ENCODE data around the gene PRKCA. TPM values are rescaled to one million over a fixed set of nuclear protein-coding genes. Genes with fewer than 3 reads are reported as not detected.
A peak's percentile ranks its signal among the peaks of the same experiment; 100 is the strongest.
"Not testable (repeated sequence)": the region's sequence is repeated elsewhere in the genome, so short reads cannot be mapped to it uniquely, and the experiment has no call there.

PRKCA gene
- total RNA-seq, 6 experiments from 2014 or later = 81.2 to 106 (median 92.9) TPM

DNA sequence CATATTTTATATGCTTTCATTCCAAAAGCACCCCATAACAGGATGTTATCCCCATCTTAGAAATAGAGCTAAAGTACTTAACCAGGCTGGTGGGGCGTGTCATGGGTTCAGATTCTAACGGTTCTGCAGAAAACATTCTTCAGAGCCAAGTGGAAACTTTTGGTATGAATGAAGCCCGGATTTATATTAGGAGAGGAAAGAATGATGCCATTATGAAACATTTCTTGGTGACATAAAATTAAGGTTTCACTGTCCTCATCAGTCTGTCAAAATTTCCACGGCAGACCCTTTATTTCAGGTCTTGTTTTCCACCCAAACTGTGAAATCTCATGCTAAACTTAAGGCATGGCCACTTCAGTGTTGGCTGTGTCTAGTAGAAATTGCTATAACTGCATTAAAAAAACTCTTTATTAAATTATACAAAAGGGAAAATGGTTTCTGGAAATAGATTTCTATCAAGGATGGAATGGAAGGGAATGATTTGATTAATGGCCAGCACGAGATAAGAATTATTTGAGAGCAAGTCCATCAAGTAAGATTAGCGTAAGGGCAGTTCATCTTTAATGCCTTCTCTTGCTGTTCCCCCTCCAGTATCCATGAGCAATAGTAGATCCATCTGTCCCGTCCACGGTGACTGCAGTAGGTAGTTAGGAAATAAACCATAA lies 11.7 kb downstream of the PRKCA start:
- peaks cover 47% of the 10 kb centered on the region for H3K36me3 Mint-ChIP-seq (ENCODE audit: low read depth)

GRCh38 chr17:66317629-66318028 lies 15.2 kb downstream of the PRKCA start:
- Mint-ChIP-seq H3K27ac (peak overlapping the region; percentile 80), H3K9me3 (peaks cover 11% of the 10 kb centered on the region), H3K36me3 (ENCODE audit: low read depth) (peaks cover 41% of the 10 kb centered on the region), H3K27me3 (ENCODE audit: insufficient read depth) (no peaks in the 10 kb centered on the region; the same call in 1 of the 2 replicates), H3K4me3 (peak overlapping the region; percentile 52), H3K4me1 (ENCODE audit: low read depth) (peaks cover 58% of the 10 kb centered on the region)
- no peak for DNase-seq
- TF ChIP-seq, protein P1, sequence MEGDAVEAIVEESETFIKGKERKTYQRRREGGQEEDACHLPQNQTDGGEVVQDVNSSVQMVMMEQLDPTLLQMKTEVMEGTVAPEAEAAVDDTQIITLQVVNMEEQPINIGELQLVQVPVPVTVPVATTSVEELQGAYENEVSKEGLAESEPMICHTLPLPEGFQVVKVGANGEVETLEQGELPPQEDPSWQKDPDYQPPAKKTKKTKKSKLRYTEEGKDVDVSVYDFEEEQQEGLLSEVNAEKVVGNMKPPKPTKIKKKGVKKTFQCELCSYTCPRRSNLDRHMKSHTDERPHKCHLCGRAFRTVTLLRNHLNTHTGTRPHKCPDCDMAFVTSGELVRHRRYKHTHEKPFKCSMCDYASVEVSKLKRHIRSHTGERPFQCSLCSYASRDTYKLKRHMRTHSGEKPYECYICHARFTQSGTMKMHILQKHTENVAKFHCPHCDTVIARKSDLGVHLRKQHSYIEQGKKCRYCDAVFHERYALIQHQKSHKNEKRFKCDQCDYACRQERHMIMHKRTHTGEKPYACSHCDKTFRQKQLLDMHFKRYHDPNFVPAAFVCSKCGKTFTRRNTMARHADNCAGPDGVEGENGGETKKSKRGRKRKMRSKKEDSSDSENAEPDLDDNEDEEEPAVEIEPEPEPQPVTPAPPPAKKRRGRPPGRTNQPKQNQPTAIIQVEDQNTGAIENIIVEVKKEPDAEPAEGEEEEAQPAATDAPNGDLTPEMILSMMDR (IDR thresholded peaks at IDR 0.05) = no peak

More for the DNA sequence above, 11.7 kb downstream of the PRKCA start:
- Mint-ChIP-seq H3K9me3 (no peaks in the 10 kb centered on the region), H3K4me3 (no peak overlapping the region), H3K27ac (no peak overlapping the region), H3K4me1 (ENCODE audit: low read depth) (peaks cover 74% of the 10 kb centered on the region), H3K27me3 (ENCODE audit: insufficient read depth) (no peaks in the 10 kb centered on the region)
- no peak for DNase-seq
- TF ChIP-seq, protein P1 (IDR thresholded peaks at IDR 0.05) = no peak

- H3K4me3 Mint-ChIP-seq = no peak overlapping the region
- peaks cover 51% of the 10 kb centered on the region for H3K36me3 Mint-ChIP-seq (ENCODE audit: low read depth)
- H3K27me3 Mint-ChIP-seq (ENCODE audit: insufficient read depth) = no peaks in the 10 kb centered on the region; the same call in 1 of the 2 replicates
- no peak overlapping the region for H3K27ac Mint-ChIP-seq
- TF ChIP-seq, protein P1 (IDR thresholded peaks at IDR 0.05) = no peak
- DNase-seq = no peak
- H3K4me1 Mint-ChIP-seq (ENCODE audit: low read depth) = peaks cover 58% of the 10 kb centered on the region
- H3K9me3 Mint-ChIP-seq = peaks cover 11% of the 10 kb centered on the region
Measured at GRCh38 chr17:66319226-66319625, 16.8 kb downstream of the PRKCA start.

DNA sequence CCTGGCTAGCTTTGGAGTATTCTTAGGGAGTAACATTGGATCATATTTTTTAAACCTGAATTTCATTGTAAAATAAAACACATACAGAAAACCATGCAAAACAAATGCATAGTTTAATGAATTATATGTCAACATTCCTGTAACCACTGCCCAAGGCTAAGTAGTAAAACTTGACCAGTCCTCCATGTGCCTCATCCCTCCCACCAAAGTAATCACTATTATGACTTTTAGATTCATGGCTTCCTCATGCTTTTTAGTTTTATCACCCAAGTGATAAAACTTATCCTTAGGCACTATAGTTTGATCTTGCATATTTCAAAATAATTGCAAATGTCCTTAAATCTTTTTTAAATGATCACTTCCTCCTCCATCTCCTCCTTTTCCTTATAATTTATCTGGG lies 20.4 kb downstream of the PRKCA start:
- TF ChIP-seq, protein P1 (IDR thresholded peaks at IDR 0.05) = no peak
- peaks cover 62% of the 10 kb centered on the region for H3K4me1 Mint-ChIP-seq (ENCODE audit: low read depth)
- peaks cover 11% of the 10 kb centered on the region for H3K9me3 Mint-ChIP-seq
- DNase-seq = peak; percentile 48
- H3K27me3 Mint-ChIP-seq (ENCODE audit: insufficient read depth) = no peaks in the 10 kb centered on the region; the same call in 1 of the 2 replicates
- H3K27ac Mint-ChIP-seq = no peak overlapping the region
- peaks cover 48% of the 10 kb centered on the region for H3K36me3 Mint-ChIP-seq (ENCODE audit: low read depth)
- no peak overlapping the region for H3K4me3 Mint-ChIP-seq

DNA sequence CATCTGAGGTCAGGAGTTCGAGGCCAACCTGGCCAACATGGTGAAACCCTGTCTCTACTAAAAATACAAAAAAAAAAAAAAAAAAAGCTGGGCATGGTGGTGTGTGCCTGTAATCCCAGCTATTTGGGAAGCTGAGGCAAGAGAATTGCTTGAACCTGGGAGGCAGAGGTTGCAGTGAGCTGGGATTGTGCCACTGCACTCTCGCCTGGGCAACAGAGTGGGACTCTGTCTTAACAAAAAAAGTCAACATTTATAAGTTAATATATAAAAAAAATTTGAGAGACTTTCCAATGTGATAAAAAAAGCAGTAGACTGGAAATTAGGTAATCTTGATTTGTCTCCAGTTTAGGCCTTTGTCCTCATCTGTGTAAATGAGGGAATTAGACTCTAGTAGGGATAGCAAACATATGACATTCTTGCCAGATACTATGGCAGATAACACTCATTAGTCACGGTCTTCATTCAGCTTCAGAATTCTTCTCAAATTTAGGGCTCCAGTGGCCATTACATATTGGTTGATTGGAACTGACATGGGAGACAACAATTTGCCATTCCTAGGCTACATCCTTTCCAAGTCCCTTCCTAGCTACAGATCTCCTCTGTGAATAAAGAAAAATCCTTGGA lies 22.1 kb downstream of the PRKCA start:
- peaks cover 11% of the 10 kb centered on the region for H3K9me3 Mint-ChIP-seq
- DNase-seq = peak; percentile 26
- H3K4me3 Mint-ChIP-seq; H3K27me3 Mint-ChIP-seq (ENCODE audit: insufficient read depth): not testable (repeated sequence)
- H3K36me3 Mint-ChIP-seq (ENCODE audit: low read depth) = peaks cover 54% of the 10 kb centered on the region
- H3K4me1 Mint-ChIP-seq (ENCODE audit: low read depth) = peaks cover 62% of the 10 kb centered on the region
- H3K27ac Mint-ChIP-seq = peak overlapping the region; percentile 40

DNA sequence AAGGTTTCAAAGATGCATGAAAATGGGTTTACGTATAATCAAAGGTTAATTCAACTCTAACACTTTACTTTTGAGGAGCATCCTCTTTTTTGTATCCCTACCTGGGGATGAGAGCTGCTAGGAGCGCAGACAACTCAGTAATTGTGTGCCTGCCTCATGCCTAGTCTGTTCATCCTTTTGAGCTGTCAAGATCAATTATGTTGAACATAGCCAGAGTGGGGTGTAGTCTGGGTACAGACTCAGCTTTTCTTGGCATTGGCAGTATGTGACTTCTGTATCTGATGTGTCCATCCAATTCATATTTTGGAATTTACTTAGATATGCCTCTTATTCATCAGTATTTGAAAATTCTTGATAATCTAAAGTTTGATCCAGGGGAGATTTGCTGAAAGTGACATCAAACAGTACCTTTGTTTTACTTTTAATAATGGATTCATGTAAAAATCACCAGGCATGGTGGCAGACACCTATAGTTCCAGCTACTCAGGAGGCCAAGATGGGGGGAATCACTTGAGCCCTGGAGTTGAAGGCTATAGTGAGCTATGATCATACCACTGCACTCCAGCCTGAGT lies 24.1 kb downstream of the PRKCA start:
- H3K4me3 Mint-ChIP-seq = no peak overlapping the region
- TF ChIP-seq, protein P1 (IDR thresholded peaks at IDR 0.05) = no peak
- peaks cover 68% of the 10 kb centered on the region for H3K4me1 Mint-ChIP-seq (ENCODE audit: low read depth)
- H3K27ac Mint-ChIP-seq = no peak overlapping the region
- H3K27me3 Mint-ChIP-seq (ENCODE audit: insufficient read depth) = peaks cover 2% of the 10 kb centered on the region; the same call in 1 of the 2 replicates
- H3K36me3 Mint-ChIP-seq (ENCODE audit: low read depth) = peaks cover 45% of the 10 kb centered on the region
- H3K9me3 Mint-ChIP-seq = peaks cover 6% of the 10 kb centered on the region
- DNase-seq = no peak

Data from HFFc6 (cell line).